Astrocyte of the cerebellum (primary cell): ENCODE data around the gene CLDN18.

Experiments
- DNase-seq: peaks from one replicate; pipeline ENCODE4 v3.0.0-alpha.2; 2011; ENCODE audit warnings: low read depth
- H3K4me3 ChIP-seq: 2 replicates; pipeline ENCODE4 v1.5.1; 2011; ENCODE audit warnings: mild to moderate bottlenecking, low read depth, low read length, moderate library complexity
- CTCF ChIP-seq: IDR thresholded peaks from 2 replicates; pipeline ENCODE4 v1.5.1; 2012; ENCODE audit warnings: low read length, low read depth, moderate library complexity, mild to moderate bottlenecking; ENCODE audit errors: missing control alignments
- in situ Hi-C: cut with HindIII; loops from 2 replicates; pipeline ENCODE4 v1.10.0; 2017; ENCODE audit warnings: low sequenced_read_pairs

The CLDN18 gene

DNA sequence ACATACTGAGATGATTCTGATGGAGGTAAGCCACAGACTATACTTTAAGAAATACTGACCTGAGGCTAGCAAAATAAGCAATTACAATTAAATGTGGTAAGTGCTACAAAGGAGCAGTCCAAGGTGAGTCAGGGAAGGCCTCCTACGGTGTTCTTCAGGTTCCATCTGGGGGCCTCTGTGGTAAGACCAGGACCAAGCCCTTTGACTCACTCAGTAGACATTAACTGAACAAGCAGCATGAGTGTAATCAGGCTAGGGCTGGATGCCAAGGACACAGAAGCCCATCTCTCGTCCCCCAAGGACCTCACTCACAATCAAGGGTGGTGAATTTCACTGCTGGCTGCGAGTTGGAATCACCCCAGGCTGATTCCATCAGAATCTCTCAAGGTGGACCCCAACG is 68.1 kb downstream of the CLDN18 start:
- in situ Hi-C loops = no loop called here
- no peak for TF ChIP-seq CTCF
- no peak overlapping the region for H3K4me3 ChIP-seq
- DNase-seq = peak; percentile 45

DNA sequence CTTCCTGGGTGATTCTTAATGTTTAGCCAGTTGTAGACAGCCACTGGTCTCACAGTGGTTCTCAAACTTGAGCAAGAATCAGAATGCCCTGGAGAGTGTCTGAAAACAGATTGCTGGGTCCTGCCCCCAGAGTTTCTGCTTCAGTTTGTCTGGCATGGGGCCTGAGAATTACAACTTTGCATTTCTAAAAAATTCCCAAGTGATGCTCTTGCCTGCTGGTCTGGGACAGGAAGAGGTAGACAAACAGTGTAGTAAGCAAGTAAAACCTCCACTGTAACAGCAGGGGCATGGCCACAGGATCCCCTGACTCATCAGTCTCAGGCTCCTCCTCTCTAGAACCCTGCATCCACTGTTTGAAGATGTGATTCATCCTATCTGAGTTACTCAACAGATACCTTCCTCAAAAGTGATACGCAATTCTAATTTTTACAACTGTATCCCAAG is 69.0 kb downstream of the CLDN18 start:
- in situ Hi-C loops = no loop called here
- DNase-seq = peak; percentile 96
- no peak for TF ChIP-seq CTCF
- no peak overlapping the region for H3K4me3 ChIP-seq

DNA sequence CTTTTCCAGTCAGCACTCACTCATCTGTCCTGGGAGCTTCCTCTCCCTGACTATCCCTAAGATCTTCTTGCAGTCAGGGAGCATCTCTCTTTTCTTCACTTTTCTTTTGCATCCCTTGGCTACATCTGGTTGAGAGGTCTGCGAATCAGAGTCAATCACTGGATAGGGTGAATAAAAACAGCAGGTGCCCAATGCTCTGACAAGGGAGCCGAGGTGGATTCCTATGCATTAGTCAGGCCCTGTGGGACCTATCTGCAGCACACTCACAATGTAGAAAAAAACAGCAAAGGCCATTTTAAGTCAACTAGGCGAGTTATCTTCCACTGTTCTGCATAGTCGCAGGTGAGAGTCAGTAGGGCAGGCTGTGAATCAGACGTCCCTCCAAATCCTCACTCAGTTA is 69.9 kb downstream of the CLDN18 start:
- in situ Hi-C loops = no loop called here
- no peak for DNase-seq
- H3K4me3 ChIP-seq = no peak overlapping the region
- no peak for TF ChIP-seq CTCF

- DNase-seq = peak; percentile 51
- no peak for TF ChIP-seq CTCF
- in situ Hi-C loops = no loop called here
- H3K4me3 ChIP-seq = peak overlapping the region; percentile 1
Observed at GRCh38 chr3:138081371-138082084, 71.6 kb downstream of the CLDN18 start.

- no peak for TF ChIP-seq CTCF
- peak overlapping the region; percentile 1 for H3K4me3 ChIP-seq
- in situ Hi-C loops = no loop called here
- DNase-seq = peak; percentile 91
Observed at GRCh38 chr3:138082085-138082991, 72.4 kb downstream of the CLDN18 start.

GRCh38 chr3:138082992-138083386 is 73.0 kb downstream of the CLDN18 start:
- no peak overlapping the region for H3K4me3 ChIP-seq
- in situ Hi-C loops = no loop called here
- no peak for TF ChIP-seq CTCF
- no peak for DNase-seq
